ENCODE data around the gene TGFB3.

GRCh38 chr14:76022991-76023390, 41.2 kb upstream of the TGFB3 start:
- no peak for TF ChIP-seq POLR2A (IDR thresholded peaks at IDR 0.05)
- TF ChIP-seq CTCF (IDR thresholded peaks at IDR 0.05), result no peak
